ENCODE results near the gene CLCNKB. TPM values are rescaled to one million over a fixed set of nuclear protein-coding genes. Genes with fewer than 3 reads are reported as not detected.
"Not testable (repeated sequence)": the region's sequence is repeated elsewhere in the genome, so short reads cannot be mapped to it uniquely, and the experiment has no call there.

The CLCNKB gene
- total RNA-seq, 1 experiment from 2014 or later, result not detected

DNA sequence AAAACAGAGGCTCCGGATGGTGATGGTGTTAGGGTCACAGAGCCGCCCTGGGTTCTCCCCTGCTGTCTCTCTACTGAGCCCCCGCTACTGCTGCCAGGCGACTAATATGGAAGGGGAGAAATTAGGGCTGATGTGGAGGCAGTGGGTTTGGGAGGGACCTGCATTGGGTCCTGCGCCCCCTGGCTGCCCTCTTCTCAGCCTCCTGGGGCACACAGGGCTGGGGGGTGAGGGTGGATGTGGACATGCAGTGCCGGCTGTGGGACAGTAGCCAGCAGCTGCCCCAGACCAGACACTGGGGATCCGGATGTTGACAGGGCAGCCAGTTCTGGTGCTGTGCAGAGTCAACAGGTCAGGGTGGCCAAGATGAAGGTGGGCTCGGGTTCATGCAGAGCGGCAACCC lies 1.5 kb upstream of the CLCNKB start:
- Histone ChIP-seq H3K4me1 (ENCODE audit: insufficient read depth, low read length) (no peaks in the 10 kb centered on the region), H3K27me3 (ENCODE audit: low read length) (no peaks in the 10 kb centered on the region), H3K9me2 (replicated peaks; ENCODE audit: low read length) (no peaks in the 10 kb centered on the region), H3K79me2 (ENCODE audit: low read length) (no peaks in the 10 kb centered on the region), H3K4me2 (ENCODE audit: low read length) (no peak overlapping the region), H3F3A (ENCODE audit: low read length, unreplicated experiment) (no peaks in the 10 kb centered on the region), H3K36me3 (ENCODE audit: low read depth, low read length) (no peaks in the 10 kb centered on the region), H2AFZ (ENCODE audit: low read length) (no peak overlapping the region), H3K9me3 (ENCODE audit: low read length) (no peaks in the 10 kb centered on the region), H4K20me1 (ENCODE audit: low read length) (no peaks in the 10 kb centered on the region), H3K27ac (ENCODE audit: low read length) (no peak overlapping the region), H3K4me3 (ENCODE audit: low read length) (no peak overlapping the region), H3K9ac (ENCODE audit: low read length) (no peak overlapping the region)
- ChIA-PET CTCF (no interaction called here), POLR2A (ENCODE audit: unreplicated experiment) (no interaction called here)
- ATAC-seq, result no peak
- no peak for DNase-seq
- no TSS peak for BruUV-seq (replicated peaks)
- TF ChIP-seq EZH2phosphoT487 (IDR thresholded peaks at IDR 0.05; ENCODE audit: borderline replicate concordance, low read length) (no peak), EZH2 (IDR thresholded peaks at IDR 0.05; ENCODE audit: low read length, unreplicated experiment) (no peak)
- TF ChIP-seq, protein P1, sequence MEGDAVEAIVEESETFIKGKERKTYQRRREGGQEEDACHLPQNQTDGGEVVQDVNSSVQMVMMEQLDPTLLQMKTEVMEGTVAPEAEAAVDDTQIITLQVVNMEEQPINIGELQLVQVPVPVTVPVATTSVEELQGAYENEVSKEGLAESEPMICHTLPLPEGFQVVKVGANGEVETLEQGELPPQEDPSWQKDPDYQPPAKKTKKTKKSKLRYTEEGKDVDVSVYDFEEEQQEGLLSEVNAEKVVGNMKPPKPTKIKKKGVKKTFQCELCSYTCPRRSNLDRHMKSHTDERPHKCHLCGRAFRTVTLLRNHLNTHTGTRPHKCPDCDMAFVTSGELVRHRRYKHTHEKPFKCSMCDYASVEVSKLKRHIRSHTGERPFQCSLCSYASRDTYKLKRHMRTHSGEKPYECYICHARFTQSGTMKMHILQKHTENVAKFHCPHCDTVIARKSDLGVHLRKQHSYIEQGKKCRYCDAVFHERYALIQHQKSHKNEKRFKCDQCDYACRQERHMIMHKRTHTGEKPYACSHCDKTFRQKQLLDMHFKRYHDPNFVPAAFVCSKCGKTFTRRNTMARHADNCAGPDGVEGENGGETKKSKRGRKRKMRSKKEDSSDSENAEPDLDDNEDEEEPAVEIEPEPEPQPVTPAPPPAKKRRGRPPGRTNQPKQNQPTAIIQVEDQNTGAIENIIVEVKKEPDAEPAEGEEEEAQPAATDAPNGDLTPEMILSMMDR (conservative IDR thresholded peaks at IDR 0.05; ENCODE audit: low read depth, low read length), result no peak
- intact Hi-C loops (cut with micrococcal nuclease), result no loop called here

GRCh38 chr1:16042654-16043053 lies 928 bp upstream of the CLCNKB start:
- BruUV-seq (replicated peaks); CTCF ChIA-PET: not testable (repeated sequence)

DNA sequence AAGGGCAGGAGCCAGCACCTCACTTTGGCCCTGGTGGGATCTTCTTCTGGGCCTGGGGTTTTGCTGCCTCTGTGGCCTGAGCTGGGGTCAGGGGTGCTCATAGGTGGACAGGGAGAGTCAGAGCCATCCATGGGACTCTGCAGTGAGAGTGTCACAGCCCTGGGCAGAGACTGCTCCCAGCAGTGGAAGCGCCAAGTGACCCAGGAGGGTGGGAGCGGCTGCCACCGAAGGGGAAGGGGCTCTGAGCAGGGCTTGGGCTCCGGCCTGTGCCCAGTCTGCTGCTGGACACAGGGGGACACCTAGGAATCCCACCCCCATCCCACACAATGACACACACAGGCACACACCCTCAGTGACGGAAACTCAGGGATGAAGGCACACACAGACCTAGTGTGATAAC lies 368 bp downstream of the CLCNKB start:
- ChIA-PET CTCF (no interaction called here), POLR2A (ENCODE audit: unreplicated experiment) (interaction anchor here (0.7 kb wide), 1 partner anchor 9 kb away, joined by 4 read pairs; no protein-coding TSS in a partner anchor)
- DNase-seq (no peak), ATAC-seq (no peak)
- no peaks in the 10 kb centered on the region for H4K20me1 ChIP-seq (ENCODE audit: low read length)
- no peaks in the 10 kb centered on the region for H3K79me2 ChIP-seq (ENCODE audit: low read length)
- no TSS peak for BruUV-seq (replicated peaks)
- H3K9me3 ChIP-seq (ENCODE audit: low read length), result no peaks in the 10 kb centered on the region
- H3K9ac ChIP-seq (ENCODE audit: low read length), result no peak overlapping the region
- no peaks in the 10 kb centered on the region for H3K27me3 ChIP-seq (ENCODE audit: low read length)
- H3K27ac ChIP-seq (ENCODE audit: low read length), result no peak overlapping the region
- H3K4me1 ChIP-seq (ENCODE audit: insufficient read depth, low read length), result no peaks in the 10 kb centered on the region
- no peak overlapping the region for H3K4me3 ChIP-seq (ENCODE audit: low read length)
- H3F3A ChIP-seq (ENCODE audit: low read length, unreplicated experiment), result no peaks in the 10 kb centered on the region
- no peak overlapping the region for H3K4me2 ChIP-seq (ENCODE audit: low read length)
- H3K36me3 ChIP-seq (ENCODE audit: low read depth, low read length), result no peaks in the 10 kb centered on the region
- no peaks in the 10 kb centered on the region for H3K9me2 ChIP-seq (replicated peaks; ENCODE audit: low read length)
- intact Hi-C loops (cut with micrococcal nuclease), result no loop called here
- H2AFZ ChIP-seq (ENCODE audit: low read length), result no peak overlapping the region
- TF ChIP-seq EZH2phosphoT487 (IDR thresholded peaks at IDR 0.05; ENCODE audit: borderline replicate concordance, low read length) (no peak), EZH2 (IDR thresholded peaks at IDR 0.05; ENCODE audit: low read length, unreplicated experiment) (no peak)
- TF ChIP-seq, protein P1 (conservative IDR thresholded peaks at IDR 0.05; ENCODE audit: low read depth, low read length), result no peak

More at GRCh38 chr1:16042654-16043053, 928 bp upstream of the CLCNKB start:
- H3K36me3 ChIP-seq (ENCODE audit: low read depth, low read length); H3K4me1 ChIP-seq (ENCODE audit: insufficient read depth, low read length); H3K27me3 ChIP-seq (ENCODE audit: low read length); DNase-seq; H3F3A ChIP-seq (ENCODE audit: low read length, unreplicated experiment); H3K9ac ChIP-seq (ENCODE audit: low read length); H3K4me3 ChIP-seq (ENCODE audit: low read length); H2AFZ ChIP-seq (ENCODE audit: low read length); intact Hi-C loops (cut with micrococcal nuclease); H4K20me1 ChIP-seq (ENCODE audit: low read length); POLR2A ChIA-PET (ENCODE audit: unreplicated experiment); H3K9me3 ChIP-seq (ENCODE audit: low read length); H3K9me2 ChIP-seq (replicated peaks; ENCODE audit: low read length); H3K4me2 ChIP-seq (ENCODE audit: low read length); H3K27ac ChIP-seq (ENCODE audit: low read length); H3K79me2 ChIP-seq (ENCODE audit: low read length): not testable (repeated sequence)
- ATAC-seq, result peak; percentile 11; the same call in 1 of the 2 replicates
